SU-DHL-6 (cell line): ENCODE data around the gene PTRHD1.

Experiments used
- EZH2phosphoT487 ChIP-seq: fragments of 200-600 bp; sonication (generic), shearing (Covaris generic); conservative IDR thresholded peaks from 2 replicates; pipeline ENCODE4 v1.6.1; 2018; ENCODE audit warnings: mild to moderate bottlenecking, antibody characterized with exemption, low read length, moderate library complexity, mixed read lengths
- TF ChIP-seq, protein P1 (sequence below): fragments of 200-600 bp; sonication (generic); IDR thresholded peaks from one replicate; pipeline ENCODE4 v1.5.1; 2017; ENCODE audit warnings: antibody characterized with exemption, mild to moderate bottlenecking, low read length, moderate library complexity; ENCODE audit not compliant: insufficient read depth, poor library complexity, severe bottlenecking

DNA sequence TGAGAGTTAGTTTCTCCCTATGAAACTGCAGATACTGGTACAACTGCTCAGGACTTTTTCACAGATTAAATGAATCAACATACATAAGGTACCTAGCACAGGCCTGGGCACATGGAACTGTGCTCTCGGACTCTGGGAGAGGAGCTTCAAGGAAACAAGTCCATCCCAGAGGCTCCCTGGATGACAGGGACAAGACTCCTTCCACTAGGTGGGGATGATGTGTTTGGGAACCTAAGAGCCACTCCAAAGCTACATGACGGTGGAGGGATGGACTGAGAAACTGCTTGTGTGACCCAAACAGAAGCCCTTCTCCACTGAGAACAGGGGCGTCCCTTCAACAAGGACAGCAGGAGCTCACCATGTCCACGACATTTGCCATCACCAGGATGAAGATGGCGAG, 37.2 kb upstream of the PTRHD1 start:
- TF ChIP-seq, protein P1, sequence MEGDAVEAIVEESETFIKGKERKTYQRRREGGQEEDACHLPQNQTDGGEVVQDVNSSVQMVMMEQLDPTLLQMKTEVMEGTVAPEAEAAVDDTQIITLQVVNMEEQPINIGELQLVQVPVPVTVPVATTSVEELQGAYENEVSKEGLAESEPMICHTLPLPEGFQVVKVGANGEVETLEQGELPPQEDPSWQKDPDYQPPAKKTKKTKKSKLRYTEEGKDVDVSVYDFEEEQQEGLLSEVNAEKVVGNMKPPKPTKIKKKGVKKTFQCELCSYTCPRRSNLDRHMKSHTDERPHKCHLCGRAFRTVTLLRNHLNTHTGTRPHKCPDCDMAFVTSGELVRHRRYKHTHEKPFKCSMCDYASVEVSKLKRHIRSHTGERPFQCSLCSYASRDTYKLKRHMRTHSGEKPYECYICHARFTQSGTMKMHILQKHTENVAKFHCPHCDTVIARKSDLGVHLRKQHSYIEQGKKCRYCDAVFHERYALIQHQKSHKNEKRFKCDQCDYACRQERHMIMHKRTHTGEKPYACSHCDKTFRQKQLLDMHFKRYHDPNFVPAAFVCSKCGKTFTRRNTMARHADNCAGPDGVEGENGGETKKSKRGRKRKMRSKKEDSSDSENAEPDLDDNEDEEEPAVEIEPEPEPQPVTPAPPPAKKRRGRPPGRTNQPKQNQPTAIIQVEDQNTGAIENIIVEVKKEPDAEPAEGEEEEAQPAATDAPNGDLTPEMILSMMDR = no peak
- no peak for TF ChIP-seq EZH2phosphoT487
